GM12875 (cell line): Measurements from ENCODE around the gene FRMD4A.

Source experiments
- H3K4me3 ChIP-seq: one replicate; pipeline ENCODE4 v1.5.1; 2011; ENCODE audit warnings: low read depth, low read length, control low read depth
- TF ChIP-seq, protein P1 (sequence below): IDR thresholded peaks from 2 replicates; pipeline ENCODE4 v1.5.1; 2011; ENCODE audit warnings: low read depth, mild to moderate bottlenecking, control low read depth, inconsistent platforms, low read length, moderate library complexity, borderline replicate concordance; ENCODE audit not compliant: insufficient read depth

The FRMD4A gene

DNA sequence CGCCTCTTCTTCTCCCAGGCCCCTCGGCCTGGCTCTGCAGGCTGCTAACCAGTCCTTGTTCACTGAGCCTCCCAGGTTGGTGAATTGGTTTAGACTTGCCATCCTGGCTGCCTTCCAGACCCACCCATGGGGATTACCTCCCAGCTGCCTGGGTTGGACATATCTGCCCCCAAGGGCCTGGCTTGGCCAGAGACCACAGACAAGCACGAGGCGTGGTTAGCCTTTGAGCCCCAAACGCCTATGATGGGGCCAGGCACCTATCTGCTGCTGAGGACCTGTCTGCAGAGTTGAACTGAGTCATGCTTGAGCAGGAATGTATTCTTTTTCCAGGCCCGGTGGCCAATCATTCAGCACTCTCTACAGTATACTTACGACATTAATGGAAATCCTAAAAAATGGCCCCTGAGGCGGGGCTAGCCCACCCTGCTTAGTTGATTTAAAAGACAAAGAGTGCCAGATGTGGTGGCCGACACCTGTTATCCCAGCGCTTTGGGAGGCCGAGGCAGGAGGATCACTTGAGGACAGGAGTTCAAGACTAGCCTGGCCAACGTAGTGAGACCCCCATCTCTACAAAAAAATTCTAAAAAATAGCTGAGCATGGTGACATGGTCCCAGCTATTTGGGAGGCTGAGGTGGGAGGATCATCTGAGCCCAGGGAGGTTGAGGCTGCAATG, 361.5 kb downstream of the FRMD4A start:
- no peak overlapping the region for H3K4me3 ChIP-seq
- TF ChIP-seq, protein P1, sequence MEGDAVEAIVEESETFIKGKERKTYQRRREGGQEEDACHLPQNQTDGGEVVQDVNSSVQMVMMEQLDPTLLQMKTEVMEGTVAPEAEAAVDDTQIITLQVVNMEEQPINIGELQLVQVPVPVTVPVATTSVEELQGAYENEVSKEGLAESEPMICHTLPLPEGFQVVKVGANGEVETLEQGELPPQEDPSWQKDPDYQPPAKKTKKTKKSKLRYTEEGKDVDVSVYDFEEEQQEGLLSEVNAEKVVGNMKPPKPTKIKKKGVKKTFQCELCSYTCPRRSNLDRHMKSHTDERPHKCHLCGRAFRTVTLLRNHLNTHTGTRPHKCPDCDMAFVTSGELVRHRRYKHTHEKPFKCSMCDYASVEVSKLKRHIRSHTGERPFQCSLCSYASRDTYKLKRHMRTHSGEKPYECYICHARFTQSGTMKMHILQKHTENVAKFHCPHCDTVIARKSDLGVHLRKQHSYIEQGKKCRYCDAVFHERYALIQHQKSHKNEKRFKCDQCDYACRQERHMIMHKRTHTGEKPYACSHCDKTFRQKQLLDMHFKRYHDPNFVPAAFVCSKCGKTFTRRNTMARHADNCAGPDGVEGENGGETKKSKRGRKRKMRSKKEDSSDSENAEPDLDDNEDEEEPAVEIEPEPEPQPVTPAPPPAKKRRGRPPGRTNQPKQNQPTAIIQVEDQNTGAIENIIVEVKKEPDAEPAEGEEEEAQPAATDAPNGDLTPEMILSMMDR: no peak

DNA sequence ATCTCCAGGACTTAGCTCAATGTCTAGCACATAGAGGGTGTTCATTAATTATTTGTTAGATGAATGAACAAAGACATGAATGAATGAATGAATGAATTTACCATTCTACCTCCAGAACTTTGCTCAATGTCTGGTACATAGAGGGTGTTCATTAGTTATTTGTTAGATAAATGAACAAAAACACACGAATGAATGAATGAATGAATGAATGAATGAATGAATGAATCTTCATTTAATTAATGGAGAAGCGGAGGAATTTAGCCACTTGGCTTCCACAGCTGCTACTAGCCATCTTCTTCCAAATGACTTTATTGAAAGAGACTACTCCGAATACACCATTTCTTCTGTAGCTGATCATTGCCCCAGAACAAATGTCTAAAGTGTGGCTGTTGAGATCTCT, 368.9 kb downstream of the FRMD4A start:
- no peak overlapping the region for H3K4me3 ChIP-seq
- TF ChIP-seq, protein P1: no peak

DNA sequence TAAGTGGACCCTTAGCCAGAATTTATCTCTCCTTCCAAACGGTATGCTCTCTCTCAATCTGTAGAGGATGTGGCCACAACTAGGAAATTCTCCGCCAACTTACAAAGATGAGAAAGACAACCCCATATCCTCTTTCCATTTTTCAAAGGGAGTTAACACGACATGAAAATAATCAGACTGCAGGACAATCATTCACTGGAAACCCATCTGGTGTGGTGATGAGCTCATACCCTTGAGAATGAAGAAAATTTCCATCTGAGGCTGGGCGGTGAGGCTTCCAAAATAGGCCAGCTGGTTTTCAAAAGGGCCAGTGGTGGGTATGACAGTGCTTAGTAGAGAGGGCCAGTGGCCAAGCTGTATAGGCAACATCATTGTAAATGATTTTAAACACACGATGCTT, 369.6 kb downstream of the FRMD4A start:
- TF ChIP-seq, protein P1: no peak
- H3K4me3 ChIP-seq: no peak overlapping the region

GRCh38 chr10:13960603-13961002, 370.1 kb downstream of the FRMD4A start:
- TF ChIP-seq, protein P1: no peak
- no peak overlapping the region for H3K4me3 ChIP-seq

DNA sequence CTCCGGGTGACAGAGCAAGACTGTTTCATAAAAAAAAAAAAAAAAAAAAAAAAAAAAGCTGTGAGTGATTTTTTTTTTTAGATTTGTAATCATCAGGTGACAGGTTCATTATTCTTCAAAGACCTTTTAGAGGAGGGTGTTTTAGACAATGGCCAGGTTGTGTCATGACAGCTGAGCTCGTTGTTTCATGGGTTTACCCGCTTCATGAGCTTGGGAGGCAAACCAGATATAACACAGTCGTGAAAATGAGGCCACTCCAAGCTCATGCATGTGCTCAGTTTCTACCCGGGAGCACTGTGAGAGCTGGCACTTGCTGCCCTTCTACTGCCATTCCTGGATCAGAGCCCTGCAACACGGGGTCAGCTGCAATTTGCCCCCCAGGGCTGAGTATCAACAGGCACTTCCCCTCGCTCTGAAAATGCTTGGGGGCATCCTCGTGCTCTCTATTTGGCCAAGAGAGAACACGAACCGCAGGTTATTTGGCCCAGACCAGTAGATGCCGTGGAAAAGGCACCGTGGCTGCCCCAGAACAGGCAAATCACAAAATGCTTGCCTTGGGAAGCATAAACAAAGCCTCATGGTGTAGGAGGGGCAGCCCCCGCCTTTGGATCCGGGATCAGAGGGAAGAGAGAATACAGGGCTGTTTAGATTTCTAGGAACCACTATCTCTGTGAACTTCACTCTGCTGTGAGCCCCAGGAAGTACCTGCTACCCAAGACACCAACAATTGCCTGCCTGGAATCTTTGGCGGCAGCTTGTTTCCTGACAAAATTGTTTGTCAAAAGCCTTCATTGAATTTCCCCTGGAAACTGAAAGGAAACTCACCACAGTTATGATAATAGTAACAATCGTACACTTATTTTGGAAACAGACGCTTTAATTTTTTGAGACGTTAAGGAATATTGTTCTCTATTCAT, 371.0 kb downstream of the FRMD4A start:
- TF ChIP-seq, protein P1: no peak
- no peak overlapping the region for H3K4me3 ChIP-seq

DNA sequence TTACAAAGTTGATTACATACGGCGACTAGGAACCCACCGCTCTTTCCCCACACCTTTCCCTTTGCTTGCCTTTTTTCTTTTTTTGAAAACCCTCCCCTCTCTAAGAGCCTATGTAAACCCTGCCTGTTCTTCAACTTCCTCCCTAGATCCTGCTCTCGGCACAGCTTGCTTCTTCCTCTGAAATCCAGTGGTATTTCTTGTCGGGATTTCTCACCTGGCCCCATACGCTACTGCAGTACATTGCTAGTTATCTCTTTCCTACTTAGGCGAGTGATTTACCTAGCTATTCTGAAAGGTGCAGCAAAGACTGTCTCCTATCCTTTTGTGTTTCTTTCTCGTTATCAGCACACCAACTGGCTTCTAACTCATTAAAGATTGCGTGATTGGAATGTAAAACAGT, 372.9 kb downstream of the FRMD4A start:
- H3K4me3 ChIP-seq: no peak overlapping the region
- TF ChIP-seq, protein P1: no peak
